Skeletal muscle cell (primary cell): Measurements from ENCODE around the gene SYT13.
A peak's percentile ranks its signal among the peaks of the same experiment; 100 is the strongest.
"Not testable (repeated sequence)": the region's sequence is repeated elsewhere in the genome, so short reads cannot be mapped to it uniquely, and the experiment has no call there.

ENCODE experiments used
- DNase-seq: peaks from one replicate; pipeline ENCODE4 v3.0.0-alpha.2; 2010; ENCODE audit warnings: low read depth
- H3K4me3 ChIP-seq: 2 replicates; pipeline ENCODE4 v1.5.1; 2011; ENCODE audit warnings: low read depth, mild to moderate bottlenecking, control low read depth, low read length, moderate library complexity

Gene SYT13

GRCh38 chr11:45252877-45253276 is 33.3 kb downstream of the SYT13 start:
- DNase-seq: peak; percentile 10
- no peak overlapping the region for H3K4me3 ChIP-seq

DNA sequence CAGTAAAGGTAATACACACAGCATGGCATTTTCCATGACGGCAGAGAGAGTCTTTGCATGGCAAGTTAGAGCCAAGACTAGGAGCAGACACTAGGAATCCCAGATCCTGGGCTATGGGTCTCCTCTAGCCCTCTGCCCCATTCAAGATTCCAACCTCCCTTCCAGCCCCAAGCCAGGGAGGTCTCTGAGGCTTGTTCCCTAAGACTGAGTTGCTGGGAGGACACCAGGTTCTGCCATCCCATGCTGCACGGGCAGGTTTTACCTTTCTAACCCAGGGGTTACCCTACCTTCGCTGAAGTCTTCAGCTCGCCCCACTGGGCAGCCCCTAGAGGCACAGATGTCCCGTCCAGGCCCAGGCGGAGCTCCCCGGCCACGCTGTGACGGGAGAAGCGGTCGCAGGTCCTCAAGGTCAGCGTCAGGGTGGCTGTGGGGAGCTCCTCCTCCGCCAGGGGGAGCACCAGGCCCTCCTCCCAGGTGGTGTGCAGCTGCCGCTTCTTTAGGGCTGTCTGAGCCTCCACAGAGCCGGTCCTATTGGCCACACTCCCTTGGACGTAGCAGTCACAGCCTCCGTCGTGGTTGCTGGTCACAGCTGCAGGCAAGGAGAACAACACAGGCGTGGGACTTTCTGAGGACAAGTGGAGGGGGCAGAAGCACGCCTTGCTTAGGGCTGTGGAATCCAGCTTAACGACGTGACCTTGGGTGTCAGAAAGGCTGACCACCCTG is 33.8 kb downstream of the SYT13 start:
- peak; percentile 17 for DNase-seq
- no peak overlapping the region for H3K4me3 ChIP-seq

- DNase-seq: no peak
- no peak overlapping the region for H3K4me3 ChIP-seq
These were observed 36.0 kb downstream of the SYT13 start for GRCh38 chr11:45250035-45250718.

GRCh38 chr11:45249372-45249771 is 36.8 kb downstream of the SYT13 start:
- not testable (repeated sequence) for H3K4me3 ChIP-seq, DNase-seq

DNA sequence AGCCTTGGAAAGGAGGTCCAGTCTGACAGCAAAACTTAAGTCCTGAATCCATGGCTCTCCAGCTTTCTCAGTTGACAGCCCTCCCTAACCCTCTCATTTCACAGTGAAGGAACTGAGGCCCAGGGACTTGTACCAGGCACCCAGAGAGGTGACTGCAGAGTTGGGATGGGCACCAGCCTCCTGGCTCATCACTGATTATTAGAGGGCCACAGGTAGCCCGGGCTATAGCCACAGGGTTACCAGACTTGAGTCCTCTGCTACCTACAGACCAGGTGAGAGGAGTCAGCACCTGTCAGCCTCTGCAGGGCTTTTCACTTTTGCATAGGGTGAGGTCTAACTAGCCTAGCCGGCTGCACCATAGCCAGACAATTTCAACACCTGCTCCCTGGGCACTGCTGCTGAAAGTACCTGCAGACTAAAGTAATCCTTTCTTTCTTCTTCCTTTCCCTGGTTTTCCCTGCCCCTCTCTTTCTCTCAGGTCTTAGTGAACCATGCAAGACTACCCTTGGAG is 37.6 kb downstream of the SYT13 start:
- DNase-seq: no peak
- no peak overlapping the region for H3K4me3 ChIP-seq

DNA sequence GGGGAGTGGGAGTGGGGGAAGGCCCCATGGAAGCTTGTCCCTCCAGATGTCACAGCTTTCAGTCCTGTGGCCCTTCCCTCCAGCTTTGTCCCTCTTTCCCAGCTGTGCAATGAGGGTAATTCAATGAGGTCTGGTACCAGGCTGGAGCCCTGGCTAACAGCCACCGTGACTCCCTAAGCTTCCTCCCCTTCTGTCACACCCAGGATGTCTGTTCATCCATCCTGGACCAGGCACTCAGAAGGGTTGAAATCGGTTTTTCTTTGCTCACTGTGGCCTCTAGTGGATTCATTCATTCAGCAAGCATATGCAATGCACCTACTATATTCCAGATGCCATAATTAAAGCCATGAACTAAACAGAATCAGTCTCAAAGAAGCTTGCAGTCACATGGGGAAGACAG is 38.7 kb downstream of the SYT13 start:
- DNase-seq: no peak
- no peak overlapping the region for H3K4me3 ChIP-seq

- no peak for DNase-seq
- H3K4me3 ChIP-seq: no peak overlapping the region
These were observed 39.9 kb downstream of the SYT13 start for GRCh38 chr11:45246241-45246640.

- no peak overlapping the region for H3K4me3 ChIP-seq
- no peak for DNase-seq
These were observed 40.7 kb downstream of the SYT13 start for GRCh38 chr11:45245218-45246045.

GRCh38 chr11:45243967-45244366 is 42.2 kb downstream of the SYT13 start:
- H3K4me3 ChIP-seq: no peak overlapping the region
- no peak for DNase-seq

DNA sequence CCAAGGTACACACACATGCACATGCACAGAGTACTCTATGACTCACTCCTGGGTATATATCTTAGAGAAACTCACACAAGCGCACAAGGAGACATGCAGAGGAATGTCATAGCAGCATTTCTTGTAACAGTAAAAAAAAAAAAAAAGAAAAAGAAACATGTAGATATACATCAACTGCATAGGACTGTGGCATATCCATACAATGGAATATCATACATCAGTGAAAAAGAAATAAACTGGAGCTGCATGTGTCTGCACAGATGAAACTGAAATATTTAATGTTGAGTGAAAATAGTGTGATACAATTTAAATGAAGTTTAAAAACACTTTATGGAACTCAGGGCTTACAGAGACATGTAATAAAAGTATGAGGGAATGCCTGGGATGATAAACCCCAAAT is 46.4 kb downstream of the SYT13 start:
- no peak overlapping the region for H3K4me3 ChIP-seq
- DNase-seq: no peak

DNA sequence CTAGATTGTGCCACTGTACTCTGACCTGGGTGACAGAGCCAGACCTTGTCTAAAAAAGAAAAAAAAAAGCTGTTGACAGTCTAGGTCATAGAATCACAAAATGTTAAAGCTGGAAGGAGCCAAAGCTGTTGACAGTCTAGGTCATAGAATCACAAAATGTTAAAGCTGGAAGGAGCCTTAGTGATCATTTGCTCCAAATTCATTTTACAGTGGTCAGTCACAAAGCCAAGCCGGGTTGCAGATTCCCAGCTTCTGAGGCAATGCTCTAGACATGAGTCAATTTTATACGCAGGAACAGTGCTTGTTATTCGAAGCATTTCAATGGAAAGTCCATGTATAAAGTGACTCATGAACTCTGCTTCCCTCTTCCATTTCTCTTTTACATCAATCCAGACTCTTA is 47.4 kb downstream of the SYT13 start:
- peak; percentile 59 for DNase-seq
- H3K4me3 ChIP-seq: no peak overlapping the region

DNA sequence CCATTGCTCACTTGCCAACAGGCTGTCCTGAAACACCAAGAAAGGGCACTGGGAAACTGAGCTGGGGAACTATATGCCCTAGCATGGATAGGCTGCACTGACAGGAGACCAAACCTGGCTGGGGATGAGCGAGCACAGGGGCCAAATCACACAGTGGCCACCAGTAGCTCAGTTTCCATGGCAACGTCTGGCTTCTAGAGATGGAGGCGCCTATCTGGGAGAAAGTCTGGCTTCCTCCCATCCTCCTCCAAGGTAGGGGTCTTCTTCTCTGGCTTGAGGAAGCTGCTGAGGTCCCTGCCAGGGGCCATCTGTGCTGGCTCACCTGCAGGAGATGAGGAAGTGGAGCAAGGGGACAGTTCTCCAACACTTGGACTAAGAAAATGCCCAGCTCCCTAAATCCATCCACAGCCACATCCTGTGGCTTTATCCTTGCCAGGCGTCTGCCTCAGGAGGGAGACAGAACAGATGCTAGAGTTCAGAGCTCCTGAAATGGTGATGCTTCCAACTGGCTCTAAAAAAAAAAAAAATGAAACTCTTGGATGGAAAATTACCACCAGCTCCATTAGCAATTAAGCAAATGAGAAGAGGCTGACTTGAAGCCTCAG is 48.3 kb downstream of the SYT13 start:
- no peak for DNase-seq
- H3K4me3 ChIP-seq: no peak overlapping the region

DNA sequence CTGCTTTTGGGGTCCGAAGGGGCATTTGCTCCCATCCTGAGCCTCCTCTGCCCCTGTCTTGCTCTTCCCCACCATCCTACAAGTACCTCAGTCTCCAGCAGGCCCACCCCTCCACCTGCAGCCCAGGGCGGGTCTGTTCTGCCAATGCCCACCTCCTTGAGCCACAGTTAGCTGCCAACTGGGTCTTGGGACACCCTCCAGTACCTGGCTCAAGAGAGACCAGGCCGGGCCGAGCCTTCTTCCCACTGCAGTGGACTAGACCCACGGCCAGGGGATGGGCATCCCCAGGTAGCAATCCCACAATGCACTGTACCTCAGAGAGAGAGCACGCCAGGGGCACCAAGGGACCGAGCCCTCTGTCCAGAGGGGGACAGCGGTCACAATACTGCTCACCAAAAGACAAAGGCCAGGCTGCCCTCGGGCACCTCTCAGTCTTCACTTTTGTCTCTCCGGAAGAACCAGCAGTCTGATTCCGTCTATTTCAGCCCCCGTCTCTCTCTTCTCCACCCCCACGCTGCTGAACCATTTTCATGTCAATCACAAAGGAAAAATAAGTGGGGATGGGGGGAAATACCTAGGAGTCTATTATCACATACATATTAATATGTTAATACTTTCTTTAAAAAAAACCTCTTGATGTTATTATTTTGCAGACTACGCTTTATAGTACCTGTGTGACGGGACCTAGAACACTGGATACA is 51.7 kb downstream of the SYT13 start:
- no peak for DNase-seq
- no peak overlapping the region for H3K4me3 ChIP-seq

GRCh38 chr11:45233804-45234170 is 52.4 kb downstream of the SYT13 start:
- H3K4me3 ChIP-seq: no peak overlapping the region
- DNase-seq: no peak

DNA sequence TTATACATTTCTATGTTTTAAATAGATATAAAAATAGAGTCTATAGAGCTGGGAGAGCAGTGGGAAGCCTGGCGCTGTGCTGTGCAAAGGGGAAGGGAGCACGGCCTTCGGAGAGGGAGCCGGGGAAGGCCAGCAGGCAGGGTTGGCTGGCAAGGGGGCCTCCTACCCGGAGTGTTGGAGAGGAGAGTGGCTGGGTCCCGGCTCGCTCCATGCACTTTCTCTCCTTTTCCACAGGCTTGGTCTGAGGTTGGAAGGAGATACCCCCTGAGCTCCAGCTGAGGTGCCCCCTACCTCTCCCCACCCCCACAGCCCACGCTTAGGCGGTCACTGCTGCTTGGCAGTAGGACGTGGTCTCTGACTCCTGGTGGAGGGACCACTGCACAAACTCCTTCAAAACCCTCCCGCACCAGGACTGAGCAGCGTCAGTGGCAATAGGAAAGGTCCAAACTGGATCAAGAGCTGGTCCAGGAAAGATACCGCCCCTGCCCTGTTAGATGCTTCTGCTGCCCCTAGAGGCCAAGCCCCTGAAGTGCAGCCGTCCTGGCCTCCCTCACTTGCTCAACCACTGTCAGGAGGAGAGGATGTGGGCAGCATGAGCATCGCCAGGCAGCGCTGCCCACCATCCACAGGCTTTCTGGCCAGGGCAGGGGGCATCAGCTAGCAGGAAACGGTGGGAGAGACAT is 52.9 kb downstream of the SYT13 start:
- DNase-seq: no peak
- H3K4me3 ChIP-seq: no peak overlapping the region

GRCh38 chr11:45232341-45233080 is 53.6 kb downstream of the SYT13 start:
- no peak overlapping the region for H3K4me3 ChIP-seq

GRCh38 chr11:45229401-45230020 is 56.6 kb downstream of the SYT13 start:
- DNase-seq: no peak
- H3K4me3 ChIP-seq: no peak overlapping the region

More at GRCh38 chr11:45232341-45233080, 53.6 kb downstream of the SYT13 start:
- no peak for DNase-seq

- no peak overlapping the region for H3K4me3 ChIP-seq
- DNase-seq: no peak
These were observed 58.3 kb downstream of the SYT13 start for GRCh38 chr11:45227836-45228235.
